ENCODE measurements around the gene G3BP2.
"Not testable (repeated sequence)": the region's sequence is repeated elsewhere in the genome, so short reads cannot be mapped to it uniquely, and the experiment has no call there.

GRCh38 chr4:75716054-75716453 lies 42.8 kb upstream of the G3BP2 start:
- TF ChIP-seq POLR2A (IDR thresholded peaks at IDR 0.05; ENCODE audit: low read length); GATA1 (IDR thresholded peaks at IDR 0.05; ENCODE audit: low read depth, low read length): not testable (repeated sequence)
